Stimulated activated CD4-positive, alpha-beta T cell treated with anti-CD3 and anti-CD28 coated beads, Interleukin-4, amount 100 ng/mL, for 1 hour (primary cell): ENCODE results near the gene PSME3.
"Not testable (repeated sequence)": the region's sequence is repeated elsewhere in the genome, so short reads cannot be mapped to it uniquely, and the experiment has no call there.

Experiments
- DNase-seq: peaks from one replicate; pipeline ENCODE4 v3.0.0-alpha.2; 2020

Gene PSME3

GRCh38 chr17:42878924-42879595 lies 45.9 kb downstream of the PSME3 start:
- no peak for DNase-seq

- no peak for DNase-seq
Measured at GRCh38 chr17:42879596-42879985, 46.4 kb downstream of the PSME3 start.

- DNase-seq = no peak
Measured at GRCh38 chr17:42880776-42881310, 47.6 kb downstream of the PSME3 start.

GRCh38 chr17:42881706-42882105 lies 48.5 kb downstream of the PSME3 start:
- DNase-seq = not testable (repeated sequence)

GRCh38 chr17:42882166-42882565 lies 49.0 kb downstream of the PSME3 start:
- DNase-seq = no peak

- DNase-seq = no peak
Measured at GRCh38 chr17:42883802-42884558, 50.8 kb downstream of the PSME3 start.

GRCh38 chr17:42885806-42886205 lies 52.6 kb downstream of the PSME3 start:
- not testable (repeated sequence) for DNase-seq

- no peak for DNase-seq
Measured at GRCh38 chr17:42886283-42887176, 53.3 kb downstream of the PSME3 start.

GRCh38 chr17:42889809-42890208 lies 56.6 kb downstream of the PSME3 start:
- DNase-seq = no peak

GRCh38 chr17:42891539-42892152 lies 58.4 kb downstream of the PSME3 start:
- DNase-seq = no peak

GRCh38 chr17:42893359-42893758 lies 60.2 kb downstream of the PSME3 start:
- DNase-seq = no peak
